ENCODE measurements around the gene KLHL36.

DNA sequence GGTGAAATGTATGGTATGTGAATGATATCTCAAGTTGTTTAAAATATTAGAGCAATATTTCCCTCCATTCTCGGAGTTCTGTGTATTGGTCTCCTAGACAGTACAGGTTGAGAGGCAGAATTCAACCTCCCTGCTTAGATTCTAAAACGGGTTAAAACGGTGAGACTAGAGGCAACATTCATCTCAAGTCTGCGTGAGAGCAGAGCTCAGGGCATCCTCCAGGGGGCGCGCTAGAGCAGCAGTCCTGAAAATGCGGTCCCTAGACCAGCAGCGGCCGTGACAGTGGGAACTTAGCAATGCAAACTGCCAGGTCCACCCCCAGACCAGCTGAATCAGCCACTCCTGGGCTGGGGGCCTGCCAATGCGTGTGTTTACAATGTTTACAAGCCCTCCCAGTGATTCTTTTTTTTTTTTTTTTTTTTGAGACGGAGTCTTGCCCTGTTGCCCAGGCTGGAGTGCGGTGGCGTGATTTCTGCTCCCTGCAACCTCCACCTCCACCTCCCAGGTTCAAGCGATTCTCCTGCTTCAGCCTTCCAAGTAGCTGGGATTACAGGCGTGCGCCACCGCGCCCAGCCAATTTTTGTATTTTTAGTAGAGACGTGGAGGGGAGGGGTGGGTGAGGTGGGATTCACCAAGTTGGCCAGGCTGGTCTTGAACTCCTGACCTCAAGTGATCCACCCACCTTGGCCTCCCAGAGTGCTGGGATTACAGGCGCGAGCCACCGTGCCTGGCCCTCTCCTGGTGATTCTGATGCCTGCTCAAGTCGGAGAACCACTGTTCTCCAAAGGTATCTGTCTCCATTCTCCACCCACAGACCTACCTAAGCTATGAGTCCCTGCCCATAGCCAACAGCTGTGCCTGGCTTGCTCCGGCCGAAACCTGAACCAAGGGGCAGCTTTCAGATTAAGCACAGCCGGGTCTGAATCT, 24.2 kb downstream of the KLHL36 start:
- TF ChIP-seq, protein P1, sequence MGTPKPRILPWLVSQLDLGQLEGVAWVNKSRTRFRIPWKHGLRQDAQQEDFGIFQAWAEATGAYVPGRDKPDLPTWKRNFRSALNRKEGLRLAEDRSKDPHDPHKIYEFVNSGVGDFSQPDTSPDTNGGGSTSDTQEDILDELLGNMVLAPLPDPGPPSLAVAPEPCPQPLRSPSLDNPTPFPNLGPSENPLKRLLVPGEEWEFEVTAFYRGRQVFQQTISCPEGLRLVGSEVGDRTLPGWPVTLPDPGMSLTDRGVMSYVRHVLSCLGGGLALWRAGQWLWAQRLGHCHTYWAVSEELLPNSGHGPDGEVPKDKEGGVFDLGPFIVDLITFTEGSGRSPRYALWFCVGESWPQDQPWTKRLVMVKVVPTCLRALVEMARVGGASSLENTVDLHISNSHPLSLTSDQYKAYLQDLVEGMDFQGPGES (IDR thresholded peaks at IDR 0.05; ENCODE audit: low read depth, low read length) = no peak
- TF ChIP-seq TAF1 (IDR thresholded peaks at IDR 0.05; ENCODE audit: borderline replicate concordance, low read depth, low read length) (no peak), FOSL2 (IDR thresholded peaks at IDR 0.05; ENCODE audit: borderline replicate concordance, low read depth) (no peak), GABPA (IDR thresholded peaks at IDR 0.05; ENCODE audit: low read depth) (no peak), FOXM1 (IDR thresholded peaks at IDR 0.05; ENCODE audit: low read depth) (no peak), POLR2AphosphoS5 (IDR thresholded peaks at IDR 0.05; ENCODE audit: low read depth, low read length) (no peak)
- TF ChIP-seq, protein P2, sequence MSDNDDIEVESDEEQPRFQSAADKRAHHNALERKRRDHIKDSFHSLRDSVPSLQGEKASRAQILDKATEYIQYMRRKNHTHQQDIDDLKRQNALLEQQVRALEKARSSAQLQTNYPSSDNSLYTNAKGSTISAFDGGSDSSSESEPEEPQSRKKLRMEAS (IDR thresholded peaks at IDR 0.05; ENCODE audit: low read depth) = no peak
- TF ChIP-seq, protein P3, sequence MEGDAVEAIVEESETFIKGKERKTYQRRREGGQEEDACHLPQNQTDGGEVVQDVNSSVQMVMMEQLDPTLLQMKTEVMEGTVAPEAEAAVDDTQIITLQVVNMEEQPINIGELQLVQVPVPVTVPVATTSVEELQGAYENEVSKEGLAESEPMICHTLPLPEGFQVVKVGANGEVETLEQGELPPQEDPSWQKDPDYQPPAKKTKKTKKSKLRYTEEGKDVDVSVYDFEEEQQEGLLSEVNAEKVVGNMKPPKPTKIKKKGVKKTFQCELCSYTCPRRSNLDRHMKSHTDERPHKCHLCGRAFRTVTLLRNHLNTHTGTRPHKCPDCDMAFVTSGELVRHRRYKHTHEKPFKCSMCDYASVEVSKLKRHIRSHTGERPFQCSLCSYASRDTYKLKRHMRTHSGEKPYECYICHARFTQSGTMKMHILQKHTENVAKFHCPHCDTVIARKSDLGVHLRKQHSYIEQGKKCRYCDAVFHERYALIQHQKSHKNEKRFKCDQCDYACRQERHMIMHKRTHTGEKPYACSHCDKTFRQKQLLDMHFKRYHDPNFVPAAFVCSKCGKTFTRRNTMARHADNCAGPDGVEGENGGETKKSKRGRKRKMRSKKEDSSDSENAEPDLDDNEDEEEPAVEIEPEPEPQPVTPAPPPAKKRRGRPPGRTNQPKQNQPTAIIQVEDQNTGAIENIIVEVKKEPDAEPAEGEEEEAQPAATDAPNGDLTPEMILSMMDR (IDR thresholded peaks at IDR 0.05) = peak; percentile 95

Data from SK-N-SH (cell line).